Ascending aorta (tissue), 2 donors: ENCODE measurements around the gene NLGN1. TPM values are rescaled to one million over a fixed set of nuclear protein-coding genes. Genes with fewer than 3 reads are reported as not detected.

Experiments
- DNase-seq, 2 donors: peaks; one replicate each; pipeline ENCODE4 v3.0.0-alpha.2; 2019; ENCODE audit warnings: low spot score in 2 of 2
- H3K27ac ChIP-seq, 2 donors: fragments of 200-600 bp; sonication (generic); one replicate each; pipeline ENCODE4 v1.5.1; 2016 to 2017; ENCODE audit warnings: mild to moderate bottlenecking in 1 of 2
- H3K27me3 ChIP-seq: fragments of 200-600 bp; sonication (generic); one replicate; pipeline ENCODE4 v1.5.1; 2017
- H3K36me3 ChIP-seq, 2 donors: fragments of 200-600 bp; sonication (generic); one replicate each; pipeline ENCODE4 v1.5.1; 2016
- H3K4me1 ChIP-seq, 2 donors: fragments of 200-600 bp; sonication (generic); one replicate each; pipeline ENCODE4 v1.5.1; 2016 to 2017; ENCODE audit warnings: mild to moderate bottlenecking in 1 of 2
- H3K4me3 ChIP-seq, 2 donors: fragments of 200-600 bp; sonication (generic); one replicate each; pipeline ENCODE4 v1.5.1; 2016 to 2017; ENCODE audit warnings: mild to moderate bottlenecking in 1 of 2
- H3K9me3 ChIP-seq, 2 donors: fragments of 200-600 bp; sonication (generic); one replicate each; pipeline ENCODE4 v1.5.1; 2016
- CTCF ChIP-seq, 3 experiments: fragments of 200-600 bp in 2 of 3; fragments of 450-650 bp in 1 of 3; sonication (generic) in 2 of 3; IDR thresholded peaks; one replicate each; pipeline ENCODE4 v1.5.1; 2016 to 2019; ENCODE audit warnings: antibody characterized with exemption in 3 of 3, mild to moderate bottlenecking in 1 of 3, moderate library complexity in 1 of 3
- intact Hi-C: fragments of 100-400 bp; cut with DNase I; formaldehyde crosslinking; loops from one replicate; pipeline ENCODE4 v1.15.1; 2023
- total RNA-seq: library from RNA; depleted of rRNA; stranded (reverse); fragments of >200 nt; gene quantifications from one replicate; pipeline ENCODE4 v1.1.0, GENCODE V29; 2016

The NLGN1 gene
- total RNA-seq, 1 donor from 2014 or later = 5.2 TPM

- no peaks in the 10 kb centered on the region for H3K9me3 ChIP-seq
- no peak overlapping the region for H3K27ac ChIP-seq
- DNase-seq = no peak
- no peaks in the 10 kb centered on the region for H3K4me1 ChIP-seq
- intact Hi-C loops = no loop called here
- no peak overlapping the region for H3K4me3 ChIP-seq
- H3K36me3 ChIP-seq = no peaks in the 10 kb centered on the region
- TF ChIP-seq CTCF (IDR thresholded peaks at IDR 0.05) = no peak
- H3K27me3 ChIP-seq = no peaks in the 10 kb centered on the region
Observed at GRCh38 chr3:173719585-173719984, 322.0 kb downstream of the NLGN1 start.

- intact Hi-C loops = no loop called here
- Histone ChIP-seq H3K9me3 (no peaks in the 10 kb centered on the region), H3K27ac (no peak overlapping the region), H3K4me3 (no peak overlapping the region), H3K36me3 (no peaks in the 10 kb centered on the region), H3K4me1 (no peaks in the 10 kb centered on the region), H3K27me3 (no peaks in the 10 kb centered on the region)
- no peak for TF ChIP-seq CTCF (IDR thresholded peaks at IDR 0.05)
- DNase-seq = no peak
Observed at GRCh38 chr3:173725507-173725906, 328.0 kb downstream of the NLGN1 start.

- Histone ChIP-seq H3K4me1 (no peaks in the 10 kb centered on the region), H3K36me3 (no peaks in the 10 kb centered on the region), H3K27ac (no peak overlapping the region), H3K4me3 (no peak overlapping the region), H3K27me3 (no peaks in the 10 kb centered on the region), H3K9me3 (no peaks in the 10 kb centered on the region)
- intact Hi-C loops = no loop called here
- no peak for TF ChIP-seq CTCF (IDR thresholded peaks at IDR 0.05)
- no peak for DNase-seq
Observed at GRCh38 chr3:173730391-173730790, 332.8 kb downstream of the NLGN1 start.

GRCh38 chr3:173732237-173732636 is 334.7 kb downstream of the NLGN1 start:
- Histone ChIP-seq H3K27me3 (no peaks in the 10 kb centered on the region), H3K4me1 (no peaks in the 10 kb centered on the region), H3K9me3 (no peaks in the 10 kb centered on the region), H3K27ac (no peak overlapping the region), H3K36me3 (no peaks in the 10 kb centered on the region), H3K4me3 (no peak overlapping the region)
- intact Hi-C loops = no loop called here
- TF ChIP-seq CTCF (IDR thresholded peaks at IDR 0.05) = no peak
- no peak for DNase-seq

- intact Hi-C loops = no loop called here
- H3K9me3 ChIP-seq = no peaks in the 10 kb centered on the region
Observed at GRCh38 chr3:173733029-173733652, 335.6 kb downstream of the NLGN1 start.

More at GRCh38 chr3:173733029-173733652, 335.6 kb downstream of the NLGN1 start:
- Histone ChIP-seq H3K4me3 (no peak overlapping the region), H3K4me1 (no peaks in the 10 kb centered on the region), H3K27ac (no peak overlapping the region), H3K27me3 (no peaks in the 10 kb centered on the region), H3K36me3 (no peaks in the 10 kb centered on the region)
- peak in 2 of 3 experiments; percentile 39 to 56 for TF ChIP-seq CTCF (IDR thresholded peaks at IDR 0.05)
- no peak for DNase-seq
